T-cell (primary cell): ENCODE results near the gene PLD3. TPM values are rescaled to one million over a fixed set of nuclear protein-coding genes. Genes with fewer than 3 reads are reported as not detected.

Experiments used
- ATAC-seq, 4 experiments: fragments of 200-7000 bp in 3 of 4; fragments of 150-1000 bp in 1 of 4; cut with Tn5 transposase; replicated peaks in 1 of 4; 1 replicate in 3 of 4; 2 replicates in 1 of 4; pipeline ENCODE4 v1.10.0; 2021; ENCODE audit warnings: moderate library complexity in 3 of 4, mild to moderate bottlenecking in 2 of 4, moderate number of reproducible peaks in 1 of 4
- CTCF ChIA-PET, 2 donors: fragments of 300-600 bp; sonication (Branson Sonifier 250); formaldehyde crosslinking; loops; one replicate each; lab custom pipeline; 2022; ENCODE audit warnings: antibody characterized with exemption in 2 of 2; lab: Charles Lee
- POLR2A ChIA-PET, 2 donors: fragments of 300-600 bp; sonication (Branson Sonifier 250); formaldehyde crosslinking; loops; one replicate each; lab custom pipeline; 2022; ENCODE audit warnings: antibody characterized with exemption in 2 of 2; lab: Charles Lee
- DNase-seq, 35 experiments: peaks; one replicate each; pipeline versions ENCODE4 v3.0.0 to v3.0.0-alpha.2; 2013 to 2023
- H3K27ac ChIP-seq: one replicate; pipeline ENCODE4 v1.5.1; 2013; ENCODE audit warnings: low read length
- H3K27me3 ChIP-seq, 2 experiments: replicated peaks in 1 of 2; 1 replicate in 1 of 2; 2 replicates in 1 of 2; pipeline versions ENCODE4 v1.6.1 to v1.7.0; 2013; ENCODE audit warnings: low read length in 1 of 2, mixed read lengths in 1 of 2; ENCODE audit not compliant: control insufficient read depth in 2 of 2, insufficient read depth in 2 of 2; ENCODE audit errors: extremely low read depth in 1 of 2
- H3K36me3 ChIP-seq, 2 donors: 1 replicate in 1 of 2; 2 replicates in 1 of 2; pipeline versions ENCODE4 v1.6.1 to v1.7.0; 2013; ENCODE audit warnings: low read length in 1 of 2; ENCODE audit not compliant: control insufficient read depth in 2 of 2, insufficient read depth in 1 of 2; ENCODE audit errors: extremely low read depth in 1 of 2
- H3K4me1 ChIP-seq, 2 experiments: 1 replicate in 1 of 2; 2 replicates in 1 of 2; pipeline versions ENCODE4 v1.6.1 to v1.7.0; 2013; ENCODE audit warnings: low read length in 2 of 2, mixed read lengths in 1 of 2; ENCODE audit not compliant: insufficient read depth in 2 of 2, control insufficient read depth in 1 of 2; ENCODE audit errors: extremely low read depth in 1 of 2
- H3K4me3 ChIP-seq, 2 donors: 1 replicate in 1 of 2; 2 replicates in 1 of 2; pipeline versions ENCODE4 v1.5.1 to v1.7.0; 2013; ENCODE audit warnings: mild to moderate bottlenecking in 2 of 2, low read length in 1 of 2, moderate library complexity in 1 of 2; ENCODE audit not compliant: control insufficient read depth in 1 of 2; ENCODE audit errors: extremely low read depth in 1 of 2
- H3K9me3 ChIP-seq: 2 replicates; pipeline ENCODE4 v1.7.0; 2013
- H3K27ac Mint-ChIP-seq, 2 donors: one replicate each; pipeline ENCODE4 v1.8.0; 2020 to 2021; ENCODE audit warnings: mild to moderate bottlenecking in 2 of 2, mixed read lengths in 2 of 2
- H3K27me3 Mint-ChIP-seq, 2 donors: one replicate each; pipeline ENCODE4 v1.8.0; 2021 to 2022; ENCODE audit warnings: mixed read lengths in 2 of 2
- H3K36me3 Mint-ChIP-seq: one replicate; pipeline ENCODE4 v1.8.0; 2021; ENCODE audit warnings: mixed read lengths
- H3K4me1 Mint-ChIP-seq, 3 donors: one replicate each; pipeline ENCODE4 v1.8.0; 2020 to 2022; ENCODE audit warnings: mixed read lengths in 3 of 3, mild to moderate bottlenecking in 1 of 3
- H3K4me3 Mint-ChIP-seq, 3 donors: one replicate each; pipeline ENCODE4 v1.8.0; 2020 to 2022; ENCODE audit warnings: mild to moderate bottlenecking in 3 of 3, mixed read lengths in 3 of 3, moderate library complexity in 3 of 3
- H3K9me3 Mint-ChIP-seq, 3 donors: one replicate each; pipeline ENCODE4 v1.8.0; 2020 to 2022; ENCODE audit warnings: mixed read lengths in 3 of 3
- WGBS: methylation state at CpG from one replicate; pipeline ENCODE4 v1.1.5; 2013; ENCODE audit warnings: missing lambda C conversion rate; ENCODE audit not compliant: insufficient coverage; 5-methylcytosine and 5-hydroxymethylcytosine counted together
- total RNA-seq, 35 experiments: library from RNA in 6 of 35; stranded (reverse) in 6 of 35; fragments of 120-200 nt in 1 of 35; gene quantifications; one replicate each; pipeline versions ENCODE4 v1.2.1 to v1.2.4 and lab custom pipeline; 2013 to 2026

PLD3 gene
- total RNA-seq, 5 donors from 2014 or later (not counting 1 experiment from before 2014, with no cell fraction given) = 71.0 to 120 (median 118) TPM

DNA sequence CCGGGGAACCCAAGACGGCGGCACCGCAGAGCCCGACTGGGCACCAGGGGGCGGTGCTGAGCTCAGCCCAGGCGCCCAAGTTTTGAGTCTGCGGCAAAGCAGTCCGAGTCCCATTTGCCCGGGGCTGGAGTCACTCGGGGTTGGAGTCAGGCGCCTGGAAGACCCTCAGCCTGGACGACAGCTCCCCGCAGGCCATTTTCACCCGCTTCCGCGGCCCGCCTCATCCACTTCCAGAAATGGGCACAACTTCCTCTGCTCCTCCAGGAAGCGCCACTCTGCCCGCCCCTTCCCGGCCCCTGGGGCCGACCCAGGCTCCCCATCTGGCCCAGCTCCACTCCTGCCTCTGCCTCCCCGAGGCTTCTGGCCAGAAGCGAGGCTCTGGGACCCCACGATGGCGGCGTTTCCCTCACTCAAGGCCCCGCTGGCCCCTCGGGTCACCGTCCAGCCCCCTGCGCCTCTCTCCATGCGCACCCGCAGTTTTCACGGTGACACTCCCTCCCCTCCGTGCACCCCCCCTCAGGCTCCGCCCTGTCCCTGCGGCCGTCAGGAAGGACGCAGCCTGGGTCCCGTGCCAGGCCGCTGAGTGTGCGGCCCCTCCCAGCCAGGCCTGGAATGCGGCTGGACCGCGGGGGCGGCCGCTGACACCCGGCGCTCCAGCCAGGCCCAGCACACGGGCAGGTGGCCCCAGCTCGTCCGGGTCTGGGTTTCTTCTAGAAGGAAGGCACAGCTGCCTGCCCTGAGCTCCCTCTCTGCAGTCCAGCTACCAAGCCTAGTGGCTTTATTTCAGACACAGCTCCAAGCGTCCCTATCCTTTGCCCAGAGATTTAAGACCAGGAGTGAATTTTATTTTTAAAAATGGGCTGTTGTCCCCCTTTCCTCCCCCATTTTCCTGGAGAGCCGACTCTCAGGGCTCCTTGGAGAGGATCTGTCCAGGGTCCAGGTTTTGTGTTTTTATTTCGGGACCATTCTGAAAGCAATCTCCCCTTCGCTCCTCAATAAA lies 72.6 kb downstream of the PLD3 start:
- ChIA-PET POLR2A (interaction anchor here (0.6 to 1.0 kb wide), 6 partner anchors 10 to 994 kb away, joined by 3 to 7 read pairs (median 4); partner anchors contain the start of gene BLVRB (in 1 of the 2)), CTCF (interaction anchor here (0.5 to 1.8 kb wide), 21 partner anchors 10 to 888 kb away, joined by 3 to 12 read pairs (median 4); partner anchors contain the start of genes BLVRB (in 1 of the 2) and EID2B (in 1 of the 2))
- Mint-ChIP-seq H3K36me3 (peaks cover 5% of the 10 kb centered on the region), H3K4me3 (peak overlapping the region; percentile 84 to 87 (median 84)), H3K4me1 (peaks cover 40 to 45% (median 42%) of the 10 kb centered on the region in 3 donors), H3K9me3 (no peaks in the 10 kb centered on the region), H3K27ac (peak overlapping the region; percentile 96 to 97), H3K27me3 (no peaks in the 10 kb centered on the region)
- 2% methylated on average over 52 of the region's 56 CpGs for WGBS
- H3K27ac ChIP-seq = peak overlapping the region; percentile 85
- no peaks in the 10 kb centered on the region for H3K9me3 ChIP-seq
- peak overlapping the region; percentile 89 to 98 for H3K4me3 ChIP-seq
- peaks cover 0 to 7% of the 10 kb centered on the region in 2 donors for H3K36me3 ChIP-seq
- peaks cover 0 to 4% of the 10 kb centered on the region in 2 experiments for H3K27me3 ChIP-seq
- peaks cover 9 to 50% of the 10 kb centered on the region in 2 experiments for H3K4me1 ChIP-seq
- peak; percentile 37 to 80 (median 63) for DNase-seq
- peak; percentile 40 to 53 (median 51) for ATAC-seq

DNA sequence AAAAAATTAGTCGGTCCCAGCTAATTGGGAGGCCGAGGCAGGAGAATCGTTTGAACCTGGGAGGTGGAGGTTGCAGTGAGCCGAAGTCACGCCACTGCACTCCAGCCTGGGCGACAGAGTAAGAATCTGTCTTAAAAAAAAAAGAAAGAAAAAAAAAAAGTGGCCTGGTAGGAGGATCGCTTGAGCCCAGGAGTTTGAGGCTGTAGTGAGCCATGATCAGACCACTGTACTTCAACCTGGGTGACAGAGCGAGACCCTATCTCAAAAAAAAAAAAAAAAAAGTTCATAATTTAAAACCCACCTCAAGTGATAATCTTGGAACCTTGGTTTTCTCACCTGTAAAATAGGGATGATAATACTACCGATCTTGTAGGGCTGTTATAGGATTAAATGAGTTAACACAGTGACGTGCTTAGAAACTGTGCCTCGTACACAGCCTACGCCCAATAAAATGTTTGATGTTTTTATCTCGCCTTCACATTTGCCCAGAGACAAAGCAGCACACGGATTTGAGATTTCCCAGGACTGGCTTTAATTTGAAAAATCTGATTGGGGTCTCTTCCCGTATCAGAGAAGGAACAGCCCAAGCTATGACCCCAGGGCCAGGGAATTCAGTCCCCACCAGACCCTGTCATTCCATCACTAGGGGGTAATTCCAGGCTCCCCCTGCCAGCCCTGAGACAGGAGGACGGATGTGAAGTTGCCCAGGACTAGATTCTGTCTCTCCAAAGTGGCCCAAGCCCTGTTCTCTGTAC lies 73.7 kb downstream of the PLD3 start:
- ATAC-seq (no peak), DNase-seq (no peak)
- POLR2A ChIA-PET = interaction anchor here in 1 of 2 donors (0.6 kb wide), 1 partner anchor 22 kb away, joined by 6 read pairs; the partner anchor contains the start of gene SERTAD3
- H3K36me3 Mint-ChIP-seq = peaks cover 5% of the 10 kb centered on the region
- Histone ChIP-seq H3K4me3 (no peak overlapping the region), H3K9me3 (no peaks in the 10 kb centered on the region), H3K4me1 (peaks cover 12 to 48% of the 10 kb centered on the region in 2 experiments), H3K27me3 (peaks cover 0 to 4% of the 10 kb centered on the region in 2 experiments), H3K27ac (peak overlapping the region; percentile 85), H3K36me3 (peaks cover 0 to 7% of the 10 kb centered on the region in 2 donors)
- H3K4me3 Mint-ChIP-seq = peak overlapping the region; percentile 84 to 87 (median 84)
- no peaks in the 10 kb centered on the region for H3K27me3 Mint-ChIP-seq
- peaks cover 40 to 42% (median 41%) of the 10 kb centered on the region in 3 donors for H3K4me1 Mint-ChIP-seq
- 78% methylated on average over 10 of the region's 16 CpGs for WGBS
- CTCF ChIA-PET = interaction anchor here in 1 of 2 donors (0.7 kb wide), 1 partner anchor 21 kb away, joined by 5 read pairs; no protein-coding TSS in a partner anchor
- H3K27ac Mint-ChIP-seq = peak overlapping the region; percentile 96 to 97
- H3K9me3 Mint-ChIP-seq = no peaks in the 10 kb centered on the region

DNA sequence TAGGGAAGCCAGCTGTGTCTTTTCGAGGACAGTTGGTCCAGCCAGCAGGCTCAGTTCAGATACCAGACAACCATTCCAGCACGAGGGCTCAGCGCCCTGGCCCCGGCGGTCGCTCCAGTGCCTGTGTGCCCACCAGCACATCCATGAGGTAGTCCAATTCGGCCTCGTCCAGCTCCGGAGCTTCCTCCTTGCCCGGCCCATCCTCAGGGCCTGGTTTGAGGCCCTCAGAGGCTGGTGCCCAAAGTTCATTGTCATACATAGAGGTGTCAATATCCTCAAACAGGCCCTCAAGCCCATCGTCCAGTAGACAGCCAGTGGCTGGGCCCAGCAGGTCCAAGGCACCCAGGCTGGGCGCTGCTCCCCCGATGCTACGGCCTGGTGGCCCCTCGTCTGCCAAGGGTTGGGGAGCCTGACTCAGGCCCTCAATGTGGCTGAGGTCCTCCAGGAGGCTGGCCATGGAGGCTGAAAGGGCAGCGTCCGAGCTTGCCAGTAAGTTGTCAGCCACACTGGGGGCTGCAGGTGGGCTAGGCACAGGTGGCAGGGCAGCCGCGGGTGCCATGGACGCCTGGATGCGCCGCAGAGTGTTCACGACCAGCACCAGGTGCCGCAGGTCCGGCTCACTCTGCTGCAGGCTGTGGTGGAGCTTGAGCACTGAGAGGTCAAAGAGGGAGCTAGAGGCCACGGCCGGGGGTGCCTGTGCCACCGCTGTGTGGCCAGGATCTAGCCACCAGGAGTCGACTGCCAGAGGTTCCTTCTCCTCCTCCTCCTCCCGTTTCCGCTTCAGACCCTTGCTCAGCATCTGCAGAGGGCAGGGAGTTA lies 74.5 kb downstream of the PLD3 start:
- peaks cover 33 to 38% (median 38%) of the 10 kb centered on the region in 3 donors for H3K4me1 Mint-ChIP-seq
- peak overlapping the region; percentile 53 to 87 (median 84) for H3K4me3 Mint-ChIP-seq

GRCh38 chr19:40423938-40424337 lies 75.4 kb downstream of the PLD3 start:
- Histone ChIP-seq H3K4me1 (peaks cover 12 to 46% of the 10 kb centered on the region in 2 experiments), H3K4me3 (no peak overlapping the region), H3K27ac (peak overlapping the region; percentile 89), H3K9me3 (no peaks in the 10 kb centered on the region), H3K36me3 (peaks cover 0 to 7% of the 10 kb centered on the region in 2 donors), H3K27me3 (no peaks in the 10 kb centered on the region)
- no peaks in the 10 kb centered on the region for H3K27me3 Mint-ChIP-seq
- DNase-seq = no peak
- POLR2A ChIA-PET = interaction anchor here in 1 of 2 donors (1.0 kb wide), 1 partner anchor 42 kb away, joined by 3 read pairs; the partner anchor contains the start of gene BLVRB
- H3K36me3 Mint-ChIP-seq = peaks cover 5% of the 10 kb centered on the region
- H3K4me3 Mint-ChIP-seq = peak overlapping the region; percentile 14 to 98 (median 21)
- CTCF ChIA-PET = no interaction called here
- WGBS = 100% methylated on average over 1 of the region's 6 CpGs
- H3K27ac Mint-ChIP-seq = peak overlapping the region; percentile 48 to 83
- peaks cover 28 to 37% (median 32%) of the 10 kb centered on the region in 3 donors for H3K4me1 Mint-ChIP-seq
- H3K9me3 Mint-ChIP-seq = no peaks in the 10 kb centered on the region
- ATAC-seq = no peak

More for the DNA sequence above, 74.5 kb downstream of the PLD3 start:
- H3K27ac Mint-ChIP-seq = peak overlapping the region; percentile 96 to 97
- H3K27ac ChIP-seq = peak overlapping the region; percentile 85
- ChIA-PET POLR2A (interaction anchor here (0.6 to 1.0 kb wide), 2 partner anchors 21 to 43 kb away, joined by 3 to 6 read pairs; partner anchors contain the start of genes BLVRB (in 1 of the 2) and SERTAD3 (in 1 of the 2)), CTCF (no interaction called here)
- H3K9me3 ChIP-seq = no peaks in the 10 kb centered on the region
- ATAC-seq = no peak
- no peaks in the 10 kb centered on the region for H3K27me3 ChIP-seq
- H3K4me3 ChIP-seq = no peak overlapping the region
- H3K36me3 Mint-ChIP-seq = peaks cover 5% of the 10 kb centered on the region
- H3K36me3 ChIP-seq = peaks cover 0 to 7% of the 10 kb centered on the region in 2 donors
- DNase-seq = no peak
- H3K4me1 ChIP-seq = peaks cover 12 to 46% of the 10 kb centered on the region in 2 experiments
- H3K27me3 Mint-ChIP-seq = no peaks in the 10 kb centered on the region
- WGBS = 95% methylated on average over 25 of the region's 31 CpGs
- no peaks in the 10 kb centered on the region for H3K9me3 Mint-ChIP-seq

DNA sequence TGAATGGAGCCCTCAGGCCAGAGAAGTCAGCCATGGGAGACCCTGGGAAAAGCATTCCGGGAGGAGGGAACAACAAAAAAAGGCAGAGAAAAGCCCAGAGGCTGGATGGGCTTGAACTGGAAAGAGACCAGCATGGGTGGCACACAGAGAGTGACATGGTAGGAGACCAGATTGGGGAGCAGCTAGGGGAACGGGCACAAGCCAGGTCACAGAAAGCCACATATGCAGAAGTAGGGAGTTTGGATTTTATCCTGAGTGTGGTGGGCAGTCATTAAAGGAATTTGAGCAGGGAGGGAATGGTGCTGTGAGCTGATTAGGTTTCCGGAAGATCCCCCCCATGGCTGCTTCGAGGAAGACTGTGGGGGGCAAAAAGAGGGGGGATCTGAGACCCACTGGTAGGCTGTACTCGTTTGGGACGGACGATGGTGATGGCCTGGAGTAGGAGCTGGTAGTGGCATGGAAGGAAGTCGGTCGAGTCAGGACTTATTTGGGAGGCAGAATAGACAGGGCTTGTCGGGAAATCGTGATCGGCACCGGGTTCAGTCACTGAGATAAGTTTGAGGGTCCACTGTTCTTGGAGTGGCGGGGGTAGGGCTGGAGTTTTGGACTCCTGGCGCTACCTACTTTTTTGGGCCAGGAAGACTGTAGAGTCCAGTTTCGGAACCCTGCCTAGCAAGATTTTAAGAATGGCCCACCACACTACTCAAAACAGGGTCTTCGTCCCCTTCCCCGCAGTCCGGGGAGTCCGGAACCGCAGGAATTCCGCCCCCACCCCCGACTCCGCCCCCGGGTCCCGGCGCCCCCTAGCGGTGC lies 76.3 kb downstream of the PLD3 start:
- Mint-ChIP-seq H3K27ac (peak overlapping the region; percentile 97 to 99), H3K36me3 (peaks cover 5% of the 10 kb centered on the region), H3K9me3 (no peaks in the 10 kb centered on the region), H3K4me1 (peaks cover 27 to 34% (median 32%) of the 10 kb centered on the region in 3 donors), H3K27me3 (no peaks in the 10 kb centered on the region), H3K4me3 (peak overlapping the region; percentile 85 to 98 (median 94))
- peak overlapping the region; percentile 89 for H3K27ac ChIP-seq
- H3K27me3 ChIP-seq = no peaks in the 10 kb centered on the region
- H3K4me1 ChIP-seq = peaks cover 12 to 43% of the 10 kb centered on the region in 2 experiments
- 5% methylated on average over 17 of the region's 28 CpGs for WGBS
- CTCF ChIA-PET = interaction anchor here (0.6 to 0.7 kb wide), 3 partner anchors 12 to 43 kb away, joined by 3 read pairs; no protein-coding TSS in a partner anchor
- ATAC-seq = no peak
- POLR2A ChIA-PET = interaction anchor here (0.5 to 0.6 kb wide), 2 partner anchors 238 to 840 kb away, joined by 3 read pairs; no protein-coding TSS in a partner anchor
- peaks cover 0 to 7% of the 10 kb centered on the region in 2 donors for H3K36me3 ChIP-seq
- no peaks in the 10 kb centered on the region for H3K9me3 ChIP-seq
- DNase-seq = peak in 2 of 35 experiments; percentile 13 to 34
- peak overlapping the region; percentile 90 to 99 for H3K4me3 ChIP-seq
